Activated CD8-positive, alpha-beta memory T cell treated with anti-CD3 and anti-CD28 coated beads for 1 hour (primary cell): ENCODE data around the gene GRIN2C.

Source experiments
- DNase-seq, 2 donors: peaks; one replicate each; pipeline ENCODE4 v3.0.0-alpha.2; 2020; ENCODE audit warnings: low read depth in 1 of 2; ENCODE audit errors: extremely low read depth in 1 of 2

Gene GRIN2C

DNA sequence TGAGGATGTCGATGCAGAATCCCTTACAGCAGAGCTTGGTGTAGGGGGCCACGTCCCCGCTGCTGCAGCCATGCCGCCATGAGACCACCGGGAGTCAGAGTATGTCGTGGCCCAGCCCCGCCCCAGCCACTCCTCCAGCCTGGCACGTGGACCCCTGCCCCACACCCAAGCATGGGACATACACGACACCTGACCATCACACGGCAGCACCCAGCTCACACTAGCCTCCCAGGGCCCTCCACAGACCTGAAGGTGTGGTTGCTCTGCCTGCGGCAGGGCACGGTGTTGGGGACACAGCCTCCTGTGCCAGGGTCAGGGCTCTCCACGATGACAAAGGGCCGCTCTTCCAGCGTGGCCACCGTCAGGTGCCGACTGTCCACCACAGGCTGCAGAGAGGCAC is 9.4 kb downstream of the GRIN2C start:
- DNase-seq: no peak

- DNase-seq: no peak
Observed at GRCh38 chr17:74848656-74849399, 10.9 kb downstream of the GRIN2C start.

DNA sequence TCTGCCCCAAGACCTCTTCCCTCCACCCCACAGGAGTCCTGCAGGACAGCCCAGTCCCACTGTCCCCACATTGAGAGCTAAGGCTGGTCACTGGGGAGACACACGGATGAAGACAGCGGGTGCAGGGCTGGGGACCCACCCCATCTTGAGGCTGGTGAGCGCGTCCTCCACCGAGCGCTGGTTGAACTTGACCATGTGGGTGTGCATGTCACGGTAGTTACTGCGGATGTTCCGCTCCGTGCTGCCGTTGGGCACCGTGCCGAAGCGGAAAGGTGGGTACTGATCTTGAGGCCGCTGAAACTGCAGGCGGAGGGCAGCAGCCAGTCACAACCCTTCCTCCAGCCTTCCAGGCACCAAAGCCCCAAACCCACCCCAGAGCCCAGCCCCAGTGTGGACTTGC is 13.1 kb downstream of the GRIN2C start:
- DNase-seq: no peak

DNA sequence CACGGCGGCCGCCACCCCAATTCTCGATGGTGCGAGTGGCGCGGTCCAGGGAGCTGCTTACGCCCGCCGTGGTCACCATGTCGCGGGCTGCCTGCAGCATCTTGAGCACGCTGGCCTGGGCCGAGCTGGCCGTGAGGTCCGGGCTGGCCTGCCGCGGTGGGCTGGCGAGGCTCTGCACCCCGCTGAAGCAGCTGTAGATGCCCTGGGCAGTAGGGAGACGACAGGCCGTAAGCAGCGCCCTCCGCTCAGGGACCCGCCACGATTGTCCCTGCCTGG is 16.4 kb downstream of the GRIN2C start:
- DNase-seq: no peak

DNA sequence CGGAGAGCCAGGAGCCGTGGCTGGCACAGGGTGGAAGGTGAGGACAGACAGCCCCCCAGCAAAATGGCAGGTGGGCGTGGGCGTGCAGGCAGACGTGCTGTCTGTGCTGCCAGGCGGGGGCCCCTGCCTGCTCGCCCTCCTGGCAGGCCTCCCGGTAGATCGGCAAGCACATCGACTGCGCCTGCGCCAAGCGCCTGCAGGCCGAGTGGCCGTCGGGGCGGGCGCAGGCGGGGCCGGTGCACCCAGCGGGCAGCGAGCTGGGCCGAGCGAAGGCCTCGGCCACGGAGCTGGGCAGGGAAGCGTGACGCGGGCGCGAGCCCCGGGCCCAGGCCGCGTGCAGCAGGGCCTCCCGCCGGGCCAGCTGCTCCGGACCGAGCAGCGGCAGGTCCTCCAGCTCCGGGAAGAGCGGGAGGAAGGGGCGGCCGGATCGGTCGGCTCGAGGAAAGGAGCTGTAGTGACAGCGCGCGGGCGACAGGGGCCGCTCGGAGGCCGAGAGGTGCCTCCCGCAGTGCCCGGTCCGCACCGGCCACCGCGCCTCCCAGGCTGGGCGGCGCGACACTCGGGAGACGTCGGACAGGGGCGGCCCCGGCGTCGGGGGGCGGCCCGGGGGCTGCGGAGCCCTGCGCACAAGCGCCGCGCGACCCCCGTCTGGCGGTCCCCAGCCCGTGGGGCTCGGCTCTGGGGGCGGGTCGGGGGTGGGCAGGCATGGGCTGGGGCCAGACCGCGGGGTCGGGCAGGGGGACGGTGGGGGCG is 16.9 kb downstream of the GRIN2C start:
- DNase-seq: no peak

DNA sequence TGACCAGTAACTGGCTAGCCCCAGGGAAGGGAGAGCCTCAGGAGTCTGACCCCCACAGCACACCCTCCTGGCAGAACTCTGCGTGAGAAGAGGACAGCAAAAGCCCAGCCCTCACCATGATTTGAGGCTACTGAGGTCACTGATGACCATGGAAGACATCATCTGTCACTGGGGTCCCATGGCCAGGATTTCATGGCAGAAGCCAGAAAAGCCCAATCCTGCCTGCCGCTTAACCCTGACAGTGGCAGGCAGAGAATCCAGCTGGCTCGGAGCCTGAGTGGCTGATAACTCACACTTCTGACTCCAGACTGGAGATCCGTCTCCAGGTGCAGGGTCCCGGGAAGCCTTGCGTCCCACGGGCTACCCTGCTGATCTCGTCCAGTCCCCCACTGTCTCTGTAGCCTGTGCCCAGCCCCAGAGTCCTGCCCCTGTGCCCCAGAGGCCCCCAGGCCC is 17.5 kb downstream of the GRIN2C start:
- DNase-seq: no peak

DNA sequence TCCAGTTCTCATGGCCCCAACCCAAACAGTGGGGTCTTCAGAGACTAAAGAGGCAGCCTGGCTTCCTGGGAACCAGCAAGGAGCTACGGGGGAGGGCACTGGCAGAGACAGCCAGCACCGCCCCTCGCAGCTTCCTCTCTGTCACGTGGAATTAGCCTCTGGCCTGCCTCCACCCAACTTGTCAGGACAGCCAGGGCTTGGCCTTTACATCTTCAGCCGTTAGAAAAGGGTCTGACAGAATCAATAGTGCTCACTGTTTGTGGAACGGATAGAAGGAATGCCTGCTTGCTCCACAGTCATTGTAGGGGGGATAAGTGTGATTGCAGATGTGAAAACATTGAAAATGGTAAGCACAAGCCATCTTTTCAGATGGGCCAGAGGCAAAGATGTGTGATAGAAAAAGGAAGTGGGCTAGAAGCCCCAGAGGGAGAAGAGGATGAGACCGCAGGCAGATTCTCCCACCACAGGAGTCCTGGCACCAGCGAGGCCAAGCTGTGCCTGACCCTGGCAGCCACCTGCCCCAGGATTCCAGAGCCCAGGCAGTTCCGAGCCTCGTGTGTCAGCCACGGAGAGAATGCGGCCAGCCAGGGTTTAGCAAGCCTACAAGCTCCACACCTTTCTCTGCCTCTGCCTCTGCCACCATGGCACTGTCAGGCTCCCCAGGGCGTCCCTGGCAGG is 18.6 kb downstream of the GRIN2C start:
- no peak for DNase-seq

DNA sequence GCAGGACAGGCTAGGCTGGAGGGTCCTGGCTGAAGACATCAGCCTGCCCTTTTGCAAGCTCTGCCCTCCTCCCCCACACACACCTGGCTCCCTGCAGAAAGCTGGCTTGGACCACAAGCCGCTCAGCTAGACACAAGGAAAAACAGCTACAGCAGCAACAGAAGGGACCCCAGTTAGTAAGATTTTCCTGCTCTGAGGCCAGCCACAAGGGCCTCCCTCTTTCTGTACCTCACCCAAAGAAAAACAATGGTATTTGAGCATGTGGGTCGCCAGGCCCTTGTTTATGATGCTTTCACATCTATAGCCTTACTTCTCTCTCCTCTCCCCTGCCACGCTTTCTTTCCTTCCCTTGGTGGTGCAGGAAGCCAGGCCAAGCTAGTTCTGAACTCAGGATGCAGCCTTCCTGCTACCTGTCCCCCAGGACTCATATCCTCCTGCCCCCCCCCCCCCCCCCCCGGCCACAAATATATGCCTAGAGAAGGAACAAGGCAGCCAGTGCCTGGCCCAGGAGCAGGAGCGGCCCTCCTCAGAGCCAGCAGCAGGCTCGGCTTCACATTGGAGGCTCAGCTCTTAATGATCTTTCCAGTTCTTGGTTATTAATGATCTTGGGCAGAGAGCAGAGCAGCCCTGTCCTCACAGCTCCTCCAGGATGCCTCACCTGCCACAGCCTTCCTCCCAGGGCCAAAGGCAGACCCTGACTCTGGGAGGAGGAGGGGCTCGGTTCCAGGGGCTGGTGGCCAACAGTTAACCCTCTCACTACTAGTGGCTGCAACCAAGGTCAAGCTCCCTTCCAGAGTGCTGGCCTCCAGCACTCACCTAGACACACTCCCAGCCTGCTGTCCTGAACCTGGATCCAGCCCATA is 19.5 kb downstream of the GRIN2C start:
- no peak for DNase-seq

- no peak for DNase-seq
Observed at GRCh38 chr17:74838274-74838673, 21.4 kb downstream of the GRIN2C start.

DNA sequence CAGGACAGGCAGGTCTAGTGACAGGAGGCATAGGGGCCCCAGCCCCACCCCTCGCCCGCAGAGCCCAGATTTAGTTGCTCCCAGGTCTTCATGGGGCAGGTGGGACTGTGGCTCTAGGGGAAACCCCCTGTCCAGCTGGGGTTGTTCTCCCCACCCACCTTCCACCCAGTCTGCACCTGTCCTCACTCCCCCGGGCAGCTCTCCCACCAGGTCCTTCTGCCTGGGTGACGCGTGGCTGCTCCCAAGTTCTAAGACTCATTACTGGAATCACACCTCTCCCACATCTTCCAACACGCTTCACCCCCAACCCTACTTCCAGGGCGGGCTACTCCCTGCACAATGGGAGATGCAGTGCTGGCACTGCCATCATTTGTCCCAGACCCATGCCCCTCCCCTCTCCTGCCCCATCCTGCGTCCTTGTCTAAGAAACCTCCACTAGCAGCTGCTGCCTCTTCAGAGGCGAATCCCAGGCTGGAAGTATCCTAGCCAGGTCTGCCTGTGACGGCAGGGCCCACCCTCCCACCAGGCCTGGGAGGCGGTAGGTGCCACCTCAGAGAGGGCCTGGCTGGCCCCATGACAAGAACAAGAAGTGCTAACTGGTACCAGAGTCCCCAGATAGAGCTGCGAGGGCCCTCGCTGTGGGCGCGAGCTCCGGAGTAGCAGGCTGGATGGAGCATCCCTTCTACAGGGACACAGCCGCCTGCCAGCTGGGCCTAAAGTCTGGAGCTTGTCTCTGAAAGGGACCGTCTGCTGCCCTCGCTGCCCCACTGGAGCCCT is 22.8 kb downstream of the GRIN2C start:
- DNase-seq: no peak

GRCh38 chr17:74836191-74836590 is 23.5 kb downstream of the GRIN2C start:
- no peak for DNase-seq

- DNase-seq: no peak
Observed at GRCh38 chr17:74833501-74834377, 25.9 kb downstream of the GRIN2C start.

GRCh38 chr17:74832421-74832820 is 27.3 kb downstream of the GRIN2C start:
- DNase-seq: no peak

- no peak for DNase-seq
Observed at GRCh38 chr17:74831444-74832146, 28.1 kb downstream of the GRIN2C start.

- DNase-seq: no peak
Observed at GRCh38 chr17:74830861-74831260, 28.8 kb downstream of the GRIN2C start.

DNA sequence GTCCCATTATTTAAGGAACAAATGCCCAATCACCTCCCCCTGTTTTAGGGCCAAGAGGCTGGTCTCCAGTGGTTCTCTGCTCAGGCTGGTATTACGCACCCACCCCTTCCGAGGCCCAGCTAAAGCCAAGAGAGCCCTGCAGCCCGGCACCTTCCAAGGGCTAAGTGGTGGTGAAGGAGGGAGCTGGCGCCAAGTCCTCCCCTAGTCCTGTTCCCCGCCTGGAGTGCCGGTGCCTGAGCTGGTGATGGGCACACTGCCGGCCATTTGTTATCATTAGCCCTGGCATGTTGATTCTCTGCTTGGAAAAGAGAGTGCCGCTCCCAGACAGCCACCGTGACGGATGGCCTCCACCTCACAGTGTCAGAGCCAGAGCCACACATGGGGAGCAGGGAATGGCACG is 31.9 kb downstream of the GRIN2C start:
- no peak for DNase-seq

DNA sequence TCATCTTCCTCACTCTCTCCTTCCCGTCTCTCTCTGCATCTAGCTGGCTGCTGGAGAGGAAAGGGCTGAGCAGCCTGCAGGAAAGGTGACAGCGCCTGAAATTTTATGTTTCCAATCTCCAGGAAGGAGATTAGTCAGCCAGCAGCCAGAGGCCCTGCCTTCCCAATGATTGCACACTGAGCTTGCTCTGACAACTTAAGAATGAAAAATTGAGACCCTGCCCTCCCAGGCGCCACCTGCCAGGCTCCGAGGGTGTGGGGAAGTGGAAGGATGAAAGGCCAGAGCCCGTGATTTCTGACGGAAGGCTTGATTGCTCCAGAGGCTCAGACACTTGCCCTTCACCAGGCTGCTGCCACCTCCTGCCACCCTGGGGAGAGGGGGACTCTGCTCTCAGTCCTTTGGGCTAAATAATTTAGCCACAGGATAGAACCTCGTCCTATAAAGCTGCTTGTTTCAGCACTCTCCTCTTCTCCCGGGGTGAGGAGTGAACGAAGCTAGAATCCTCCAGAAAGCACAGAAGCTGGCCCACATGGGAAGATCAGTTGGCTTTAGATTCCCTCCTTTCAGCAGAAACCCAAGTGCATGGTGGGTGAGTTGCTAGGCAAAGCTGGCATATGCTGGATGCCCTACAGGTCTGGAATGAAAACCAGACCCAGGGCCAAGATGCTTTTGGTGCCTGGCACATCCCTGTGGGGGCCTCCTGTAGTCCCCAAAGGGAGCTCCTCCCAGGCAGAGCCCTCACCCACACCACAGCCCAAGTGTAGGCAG is 33.5 kb downstream of the GRIN2C start:
- DNase-seq: no peak
